ENCODE data around the gene TMC6. TPM values are rescaled to one million over a fixed set of nuclear protein-coding genes. Genes with fewer than 3 reads are reported as not detected.

The TMC6 gene
- total and polyA plus RNA-seq, 2 of the 13 experiments (the other 11 are each of a cell fraction or from before 2014, with no cell fraction given): 48.4 to 99.1 TPM

DNA sequence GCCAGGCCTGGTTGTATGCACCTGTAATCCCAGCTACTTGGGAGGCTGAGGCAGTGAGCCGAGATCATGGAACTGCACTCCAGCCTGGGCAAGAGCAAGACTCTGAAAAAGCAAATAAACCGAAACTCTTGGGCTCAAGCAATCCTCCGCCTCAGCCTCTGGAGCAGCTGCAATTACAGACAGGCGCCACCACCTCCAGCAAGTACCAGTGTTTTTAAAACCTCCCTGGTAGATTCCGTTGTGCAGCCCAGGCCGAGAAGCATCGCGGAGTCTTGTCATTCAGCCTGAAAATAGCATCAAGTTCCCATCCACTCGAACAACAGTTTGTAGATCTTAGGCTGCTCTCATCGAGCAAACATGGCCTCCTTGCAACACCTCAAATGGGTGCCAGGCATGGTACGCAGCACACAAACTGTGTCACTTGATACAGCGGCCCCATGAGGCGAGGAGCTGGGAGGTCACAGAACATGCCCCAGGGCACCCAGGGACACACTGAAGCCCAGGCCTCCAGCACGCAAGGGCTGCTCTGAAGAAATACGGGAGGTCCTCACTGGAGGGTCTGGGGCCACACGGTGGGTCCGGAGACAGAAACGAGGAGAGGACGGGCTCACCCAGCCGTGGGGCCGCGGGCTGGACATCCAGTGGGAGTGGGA lies 18.1 kb downstream of the TMC6 start:
- no peak overlapping the region for H3K27ac ChIP-seq (ENCODE audit: extremely low read length, insufficient read depth, low read length)
- peaks cover 7% of the 10 kb centered on the region; the same call in 1 of the 2 replicates for H4K20me1 ChIP-seq (ENCODE audit: insufficient read depth, low read length)
- ATAC-seq: no peak
- no peak overlapping the region for H2AFZ ChIP-seq (ENCODE audit: low read length)
- FAIRE-seq: no peak
- intact Hi-C loops (cut with micrococcal nuclease; ENCODE audit: unreplicated experiment): loop anchor here (5.0 kb wide), 1 partner anchor 77 kb away; the partner anchor contains the start of genes AFMID and TK1
- no peak for DNase-seq (ENCODE audit: low spot score)
- no TSS peak for BruUV-seq (replicated peaks)
- H3K4me2 ChIP-seq (ENCODE audit: low read depth, low read length): no peak overlapping the region
- no peaks in the 10 kb centered on the region for H3K27me3 ChIP-seq (ENCODE audit: control insufficient read depth in 1 of 2, insufficient read depth in 2 of 2, low read length in 2 of 2)
- TF ChIP-seq, protein P1, sequence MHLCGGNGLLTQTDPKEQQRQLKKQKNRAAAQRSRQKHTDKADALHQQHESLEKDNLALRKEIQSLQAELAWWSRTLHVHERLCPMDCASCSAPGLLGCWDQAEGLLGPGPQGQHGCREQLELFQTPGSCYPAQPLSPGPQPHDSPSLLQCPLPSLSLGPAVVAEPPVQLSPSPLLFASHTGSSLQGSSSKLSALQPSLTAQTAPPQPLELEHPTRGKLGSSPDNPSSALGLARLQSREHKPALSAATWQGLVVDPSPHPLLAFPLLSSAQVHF (CRISPR knock-in tag; IDR thresholded peaks at IDR 0.05): 0 out of 2 replicates have a peak, but pooled peaks have one; percentile 26
- TF ChIP-seq ZC3H13 (CRISPR knock-in tag; IDR thresholded peaks at IDR 0.05): peak; percentile 88; the same call in 1 of the 2 replicates
- no peak for TF ChIP-seq ZNF501 (CRISPR knock-in tag; IDR thresholded peaks at IDR 0.05)
- TF ChIP-seq, protein P2, sequence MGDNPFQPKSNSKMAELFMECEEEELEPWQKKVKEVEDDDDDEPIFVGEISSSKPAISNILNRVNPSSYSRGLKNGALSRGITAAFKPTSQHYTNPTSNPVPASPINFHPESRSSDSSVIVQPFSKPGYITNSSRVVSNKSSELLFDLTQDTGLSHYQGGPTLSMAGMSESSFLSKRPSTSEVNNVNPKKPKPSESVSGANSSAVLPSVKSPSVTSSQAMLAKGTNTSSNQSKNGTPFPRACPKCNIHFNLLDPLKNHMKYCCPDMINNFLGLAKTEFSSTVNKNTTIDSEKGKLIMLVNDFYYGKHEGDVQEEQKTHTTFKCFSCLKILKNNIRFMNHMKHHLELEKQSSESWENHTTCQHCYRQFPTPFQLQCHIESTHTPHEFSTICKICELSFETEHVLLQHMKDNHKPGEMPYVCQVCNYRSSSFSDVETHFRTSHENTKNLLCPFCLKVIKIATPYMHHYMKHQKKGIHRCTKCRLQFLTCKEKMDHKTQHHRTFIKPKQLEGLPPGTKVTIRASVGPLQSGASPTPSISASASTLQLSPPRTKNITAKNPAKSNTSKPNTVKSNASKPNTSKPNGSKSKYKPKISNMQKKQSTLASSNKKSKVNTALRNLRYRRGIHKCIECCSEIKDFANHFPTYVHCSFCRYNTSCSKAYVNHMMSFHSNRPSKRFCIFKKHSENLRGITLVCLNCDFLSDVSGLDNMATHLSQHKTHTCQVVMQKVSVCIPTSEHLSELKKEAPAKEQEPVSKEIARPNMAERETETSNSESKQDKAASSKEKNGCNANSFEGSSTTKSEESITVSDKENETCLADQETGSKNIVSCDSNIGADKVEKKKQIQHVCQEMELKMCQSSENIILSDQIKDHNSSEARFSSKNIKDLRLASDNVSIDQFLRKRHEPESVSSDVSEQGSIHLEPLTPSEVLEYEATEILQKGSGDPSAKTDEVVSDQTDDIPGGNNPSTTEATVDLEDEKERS (CRISPR knock-in tag; IDR thresholded peaks at IDR 0.05): no peak
- 0 out of 2 replicates have a peak, but pooled peaks have one; percentile 4 for TF ChIP-seq POLR2AphosphoS5 (IDR thresholded peaks at IDR 0.05; ENCODE audit: low read depth, low read length)
- peak; percentile 62 for TF ChIP-seq AGO2 (optimal IDR thresholded peaks at IDR 0.05; ENCODE audit: low read depth, low read length)
- H3K9me3 ChIP-seq (ENCODE audit: low read length): no peaks in the 10 kb centered on the region
- peaks cover 23% of the 10 kb centered on the region for H3K4me1 ChIP-seq (ENCODE audit: insufficient read depth, low read length)
- POLR2A ChIA-PET: no interaction called here
- H3K36me3 ChIP-seq (replicated peaks in 1 of 2; ENCODE audit: control insufficient read depth in 1 of 2, insufficient read depth in 2 of 2, low read length in 2 of 2): peaks cover 11 to 37% of the 10 kb centered on the region in 2 experiments
- no peaks in the 10 kb centered on the region for H3K79me2 ChIP-seq (ENCODE audit: insufficient read depth, low read length)
- CTCF ChIA-PET (ENCODE audit: low intra/inter-chr PET ratio, low total read pairs): no interaction called here
- no peak overlapping the region for H3K9ac ChIP-seq (ENCODE audit: insufficient read depth, low read depth, low read length)
- in situ Hi-C loops (cut with HindIII; ENCODE audit: extremely low pct_ligation_motif_present, low pct_unique_long_range_greater_than_20kb): loop anchor here (5.0 kb wide), 1 partner anchor 77 kb away; the partner anchor contains the start of genes AFMID and TK1
- WGBS (ENCODE audit: low lambda C conversion rate): 94% methylated on average over 22 of the region's 22 CpGs
- H3K4me3 ChIP-seq (replicated peaks in 1 of 3; ENCODE audit: insufficient read depth in 1 of 3, low read depth in 2 of 3, low read length in 3 of 3): no peak overlapping the region

Measured in HepG2 (cell line).